Stimulated activated CD8-positive, alpha-beta memory T cell treated with anti-CD3 and anti-CD28 coated beads, Interleukin-15, amount 100 ng/mL, for 4 hours (primary cell): Measurements from ENCODE around the gene LRRC37B.
"Not testable (repeated sequence)": the region's sequence is repeated elsewhere in the genome, so short reads cannot be mapped to it uniquely, and the experiment has no call there.

Source experiments
- DNase-seq, 2 donors: peaks; one replicate each; pipeline ENCODE4 v3.0.0-alpha.2; 2020; ENCODE audit warnings: low read depth in 2 of 2

LRRC37B gene

GRCh38 chr17:32086833-32087232 is 79.7 kb downstream of the LRRC37B start:
- not testable (repeated sequence) for DNase-seq

- not testable (repeated sequence) for DNase-seq
Observed at GRCh38 chr17:32092062-32092461, 84.9 kb downstream of the LRRC37B start.

GRCh38 chr17:32099686-32100085 is 92.5 kb downstream of the LRRC37B start:
- DNase-seq = no peak

GRCh38 chr17:32100323-32100722 is 93.1 kb downstream of the LRRC37B start:
- not testable (repeated sequence) for DNase-seq

GRCh38 chr17:32100971-32101631 is 93.9 kb downstream of the LRRC37B start:
- no peak for DNase-seq

- DNase-seq = no peak
Observed at GRCh38 chr17:32102172-32102571, 95.0 kb downstream of the LRRC37B start.

GRCh38 chr17:32102646-32103186 is 95.5 kb downstream of the LRRC37B start:
- no peak for DNase-seq
